ENCODE measurements around the gene EPB41. TPM values are rescaled to one million over a fixed set of nuclear protein-coding genes. Genes with fewer than 3 reads are reported as not detected.
"Not testable (repeated sequence)": the region's sequence is repeated elsewhere in the genome, so short reads cannot be mapped to it uniquely, and the experiment has no call there.

EPB41 gene
- total RNA-seq, 2 experiments from 2014 or later, result 77.1 to 86.7 TPM

DNA sequence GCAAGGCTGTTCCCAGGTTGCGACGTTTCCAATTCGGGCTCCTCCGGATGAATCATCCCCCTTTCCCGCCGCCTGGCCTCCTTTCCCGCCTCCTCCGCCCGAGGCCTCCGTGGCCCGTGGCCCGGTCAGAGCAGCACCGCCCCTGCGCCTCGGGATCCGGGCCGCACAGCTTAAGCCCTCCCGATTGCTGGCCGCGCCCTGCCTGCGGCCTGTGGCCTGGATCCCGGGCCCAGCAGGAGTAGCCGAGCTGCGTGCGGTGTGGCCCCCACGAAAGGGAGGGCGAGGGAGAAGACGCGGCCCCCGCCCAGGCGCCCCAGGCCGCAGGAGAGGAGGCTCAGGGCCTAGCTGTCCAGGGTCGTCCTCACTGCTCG is 208.3 kb downstream of the EPB41 start:
- H3K36me3 Mint-ChIP-seq, result peaks cover 4% of the 10 kb centered on the region
- no peak for DNase-seq
- H3K27ac Mint-ChIP-seq, result no peak overlapping the region
- peaks cover 29% of the 10 kb centered on the region for H3K27me3 Mint-ChIP-seq
- H3K9me3 Mint-ChIP-seq, result no peaks in the 10 kb centered on the region
- H3K4me1 Mint-ChIP-seq, result peaks cover 4% of the 10 kb centered on the region
- peak overlapping the region; percentile 65 for H3K4me3 Mint-ChIP-seq

DNA sequence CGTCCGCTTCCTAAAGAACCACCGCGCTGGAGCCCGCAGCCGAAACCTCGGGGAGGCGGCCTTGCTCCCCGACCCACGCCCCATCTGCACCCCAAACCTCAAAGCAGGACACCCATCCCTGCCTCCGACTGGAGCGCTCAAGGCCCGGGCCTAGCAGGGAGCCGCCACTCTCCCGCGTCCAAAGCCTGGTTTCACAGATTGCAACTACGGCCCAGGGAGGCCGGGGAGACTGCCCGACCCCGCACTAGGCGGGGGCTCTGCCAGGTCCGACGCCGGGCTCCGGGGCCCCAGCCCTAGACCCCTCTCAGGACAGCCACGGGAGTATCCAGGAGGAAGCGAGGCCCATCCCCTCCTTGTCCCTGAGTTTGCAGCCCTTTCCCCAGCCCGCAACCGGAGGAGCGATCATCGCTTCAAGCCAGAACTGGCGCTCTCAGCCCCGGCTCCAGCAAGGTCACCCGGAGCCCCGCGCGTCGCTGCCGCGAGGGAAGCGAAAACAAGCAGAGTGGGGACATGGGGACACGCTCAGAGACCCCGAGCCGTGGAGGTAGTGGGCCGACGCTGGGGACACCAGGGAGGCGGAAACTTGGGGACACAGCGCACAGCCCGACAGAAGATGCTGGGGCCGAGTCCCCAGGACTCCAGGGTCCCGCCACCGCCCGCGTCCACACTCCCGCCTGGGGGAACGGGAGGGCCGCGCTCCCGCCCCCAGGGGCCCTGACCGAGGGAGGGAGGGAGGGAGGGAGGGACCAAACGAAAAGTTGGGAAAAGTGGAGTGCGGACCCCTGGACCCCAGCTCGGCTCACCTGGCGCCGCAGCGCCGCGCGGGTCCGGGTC is 208.9 kb downstream of the EPB41 start:
- H3K27ac Mint-ChIP-seq, result no peak overlapping the region
- H3K27me3 Mint-ChIP-seq, result peaks cover 29% of the 10 kb centered on the region
- no peaks in the 10 kb centered on the region for H3K9me3 Mint-ChIP-seq
- peak overlapping the region; percentile 65 for H3K4me3 Mint-ChIP-seq
- peaks cover 4% of the 10 kb centered on the region for H3K36me3 Mint-ChIP-seq
- DNase-seq, result peak; percentile 43
- peaks cover 4% of the 10 kb centered on the region for H3K4me1 Mint-ChIP-seq

DNA sequence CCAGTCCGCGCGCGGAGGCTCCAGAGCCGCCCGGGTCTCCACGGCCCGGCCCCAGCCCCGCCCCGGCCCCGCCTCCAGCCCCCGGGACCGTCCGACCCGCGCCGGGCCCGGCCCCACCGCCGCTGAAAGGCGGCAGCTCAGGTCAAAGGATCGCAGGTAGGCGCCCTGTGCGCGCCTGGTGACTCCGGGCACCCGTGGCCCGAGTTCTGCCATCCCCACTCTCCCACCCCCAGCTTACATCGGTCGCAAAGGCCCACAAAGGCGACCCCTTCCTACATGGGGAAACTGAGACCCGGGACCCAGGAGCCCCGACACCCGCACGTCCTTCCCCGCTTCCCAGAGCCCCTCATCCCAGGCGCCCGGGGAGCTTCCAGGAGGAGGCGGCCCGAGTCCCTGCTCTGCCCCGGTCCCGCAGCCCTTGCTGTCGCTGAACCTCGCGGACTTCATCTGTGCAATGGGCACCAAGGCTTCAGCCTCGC is 209.6 kb downstream of the EPB41 start, which contains the start of gene TMEM200B:
Gene TMEM200B, minus strand, starts transcription at position 17 of the 479 bp plus-strand sequence. CDS start 2,075 bp downstream, outside the sequence.
- Mint-ChIP-seq H3K9me3 (no peaks in the 10 kb centered on the region), H3K36me3 (peaks cover 4% of the 10 kb centered on the region), H3K27me3 (peaks cover 29% of the 10 kb centered on the region), H3K4me1 (peaks cover 4% of the 10 kb centered on the region), H3K27ac (no peak within 1 kb of the TSS), H3K4me3 (peak within 1 kb of the TSS; percentile 77)
- DNase-seq, result peak; percentile 25

DNA sequence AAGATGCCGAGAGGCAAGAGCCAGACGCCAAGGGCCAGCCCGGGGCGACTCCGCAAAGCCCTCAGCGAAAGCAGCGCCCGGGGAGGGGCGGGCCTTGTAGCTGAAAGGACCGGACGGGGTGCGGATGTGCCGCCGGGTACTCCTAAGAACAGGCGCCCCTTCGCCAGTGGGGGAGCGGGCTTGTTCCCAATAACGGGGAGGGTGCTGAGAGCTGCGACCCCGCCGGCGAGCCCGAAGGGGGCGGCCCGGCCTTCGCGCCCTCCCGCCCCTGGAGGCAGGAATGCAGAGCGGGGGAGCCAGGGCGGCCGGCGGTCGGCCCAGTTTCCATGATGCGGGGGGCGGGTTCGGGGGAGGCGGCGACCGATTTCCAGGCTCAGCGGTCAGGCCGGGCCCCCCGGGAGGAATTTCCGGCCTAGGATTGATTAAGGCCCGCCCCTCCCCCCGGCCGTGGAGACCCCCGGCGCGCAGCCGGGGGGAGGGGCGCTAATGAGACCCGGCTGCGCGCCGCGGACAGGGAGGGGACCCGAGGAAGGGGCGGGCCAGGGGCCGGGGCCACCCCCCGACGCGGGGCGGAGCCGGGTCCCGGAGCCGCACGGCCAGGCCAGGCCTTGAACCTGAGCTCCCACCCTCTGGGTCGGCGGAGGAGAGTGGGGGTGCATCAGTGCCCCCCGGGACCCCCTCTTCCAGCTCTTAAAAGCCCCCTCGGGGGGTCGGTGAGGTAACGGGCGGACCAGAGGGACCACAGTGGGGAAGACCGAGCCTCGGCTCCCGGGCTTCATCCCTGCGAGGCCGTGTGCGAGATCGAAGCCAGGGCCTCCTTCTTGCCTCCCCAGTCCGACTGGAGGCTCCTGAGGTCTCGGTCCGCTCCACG is 210.2 kb downstream of the EPB41 start:
- H3K4me1 Mint-ChIP-seq, result peaks cover 4% of the 10 kb centered on the region
- H3K36me3 Mint-ChIP-seq, result peaks cover 2% of the 10 kb centered on the region
- peaks cover 29% of the 10 kb centered on the region for H3K27me3 Mint-ChIP-seq
- peak; percentile 80 for DNase-seq
- no peaks in the 10 kb centered on the region for H3K9me3 Mint-ChIP-seq
- no peak overlapping the region for H3K27ac Mint-ChIP-seq
- H3K4me3 Mint-ChIP-seq, result peak overlapping the region; percentile 77

DNA sequence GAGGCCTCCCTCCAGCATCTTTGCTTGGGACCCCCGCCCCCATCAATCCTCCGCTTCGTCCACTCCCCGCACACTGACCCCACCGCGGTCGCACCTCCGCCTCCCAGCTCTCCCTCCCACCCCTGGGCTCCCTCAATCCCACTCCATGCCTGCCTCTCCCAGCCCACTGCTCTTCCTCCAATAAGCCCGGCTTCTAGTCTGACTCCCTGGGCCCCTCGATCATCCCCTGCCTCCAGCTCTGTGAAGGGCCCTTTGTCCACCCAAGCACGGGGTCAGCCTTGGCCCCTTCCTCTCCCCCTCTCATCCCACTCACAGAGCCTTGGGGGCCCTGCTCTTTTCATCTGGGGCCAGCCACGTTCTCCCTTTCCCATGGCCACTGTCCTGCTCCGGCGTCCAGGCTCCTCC is 210.9 kb downstream of the EPB41 start:
- H3K27ac Mint-ChIP-seq, result peak overlapping the region; percentile 42
- H3K9me3 Mint-ChIP-seq, result no peaks in the 10 kb centered on the region
- no peaks in the 10 kb centered on the region for H3K36me3 Mint-ChIP-seq
- DNase-seq, result no peak
- H3K27me3 Mint-ChIP-seq, result peaks cover 29% of the 10 kb centered on the region
- H3K4me3 Mint-ChIP-seq, result peak overlapping the region; percentile 70
- peaks cover 4% of the 10 kb centered on the region for H3K4me1 Mint-ChIP-seq

DNA sequence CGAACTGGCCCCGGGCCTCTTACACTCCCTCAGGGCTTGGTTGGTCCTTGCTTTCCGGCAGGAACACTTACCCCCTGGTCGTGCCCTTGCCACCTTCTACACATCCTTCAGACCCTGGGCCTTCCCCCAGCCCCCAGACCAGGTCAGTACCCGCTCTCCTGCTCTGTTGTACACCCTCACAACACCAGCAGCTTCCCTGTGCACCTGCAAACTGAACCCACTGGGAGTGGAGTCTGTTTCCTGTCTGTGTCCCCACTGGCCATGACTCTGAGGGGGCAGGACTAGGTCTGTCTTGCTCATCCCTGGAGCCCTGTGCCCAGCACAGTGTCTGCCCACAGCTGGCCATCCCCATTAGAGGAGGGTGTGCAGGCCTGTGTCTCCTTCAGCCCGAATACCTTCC is 211.4 kb downstream of the EPB41 start:
- Mint-ChIP-seq H3K9me3 (no peaks in the 10 kb centered on the region), H3K27ac (peak overlapping the region; percentile 42), H3K27me3 (peaks cover 29% of the 10 kb centered on the region), H3K4me3 (peak overlapping the region; percentile 70), H3K4me1 (peaks cover 4% of the 10 kb centered on the region), H3K36me3 (no peaks in the 10 kb centered on the region)
- no peak for DNase-seq

DNA sequence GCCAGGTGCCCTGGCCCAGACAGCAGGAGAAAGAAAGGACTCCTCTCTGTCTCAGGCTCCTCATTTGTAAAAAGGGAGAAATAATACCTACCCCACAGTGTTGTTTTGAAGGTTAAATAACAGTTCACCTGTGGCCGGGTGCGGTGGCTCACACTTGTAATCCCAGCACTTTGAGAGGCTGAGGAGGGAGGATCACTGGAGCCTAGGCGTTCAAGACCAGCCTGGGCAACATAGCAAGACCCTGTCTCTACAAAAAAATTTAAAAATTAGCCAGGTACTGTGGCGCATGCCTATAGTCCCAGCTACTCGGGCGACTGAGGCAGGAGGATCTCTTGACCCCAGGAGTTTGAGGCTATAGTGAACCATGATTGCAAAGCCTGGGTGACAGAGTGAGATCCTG is 211.8 kb downstream of the EPB41 start:
- Mint-ChIP-seq H3K4me1 (peaks cover 4% of the 10 kb centered on the region), H3K4me3 (peak overlapping the region; percentile 70), H3K27me3 (peaks cover 29% of the 10 kb centered on the region), H3K36me3 (no peaks in the 10 kb centered on the region), H3K27ac (no peak overlapping the region), H3K9me3 (no peaks in the 10 kb centered on the region)
- DNase-seq, result no peak

DNA sequence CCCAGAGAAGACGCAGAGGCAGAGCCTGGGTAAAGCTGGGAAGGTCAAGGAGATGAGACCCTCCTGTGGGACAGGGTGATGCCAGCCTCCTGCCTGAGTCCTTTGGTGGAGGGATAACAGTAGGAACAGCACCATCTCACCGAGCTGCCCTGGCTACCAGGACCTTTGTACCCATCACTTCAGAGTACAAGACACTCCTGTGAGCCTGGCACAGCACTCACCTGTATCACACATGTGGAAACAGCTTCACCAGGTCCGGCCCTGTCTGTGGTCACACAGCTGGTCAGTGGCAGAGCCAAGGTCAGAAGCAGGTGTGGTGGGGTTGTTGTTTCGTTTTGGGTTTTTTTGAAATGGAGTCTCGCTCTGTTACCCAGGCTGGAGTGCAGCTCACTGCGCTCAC is 214.4 kb downstream of the EPB41 start:
- peaks cover 28% of the 10 kb centered on the region for H3K27me3 Mint-ChIP-seq
- H3K36me3 Mint-ChIP-seq, result no peaks in the 10 kb centered on the region
- no peak overlapping the region for H3K27ac Mint-ChIP-seq
- no peak for DNase-seq
- no peaks in the 10 kb centered on the region for H3K9me3 Mint-ChIP-seq
- H3K4me1 Mint-ChIP-seq, result peaks cover 4% of the 10 kb centered on the region
- no peak overlapping the region for H3K4me3 Mint-ChIP-seq

DNA sequence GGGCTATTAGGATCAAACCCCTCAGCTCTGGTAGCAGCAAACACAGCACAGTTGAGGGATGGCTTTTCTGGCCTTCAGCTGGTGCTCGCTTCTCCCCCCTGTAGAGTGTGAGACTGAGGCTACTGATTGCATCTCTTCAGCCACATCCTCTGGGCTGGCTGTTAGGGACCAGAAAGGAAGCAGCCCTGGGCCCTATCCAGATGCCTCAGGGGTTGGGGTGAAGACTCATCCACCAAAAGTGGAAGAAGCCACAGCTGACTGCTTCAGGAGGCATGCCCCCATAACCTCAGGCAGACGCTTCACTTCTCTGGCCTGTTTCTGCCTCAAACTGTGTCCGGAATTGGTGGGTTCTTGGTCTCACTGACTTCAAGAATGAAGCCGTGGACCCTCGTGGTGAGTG is 215.5 kb downstream of the EPB41 start:
- no peak overlapping the region for H3K27ac Mint-ChIP-seq
- H3K9me3 Mint-ChIP-seq, result no peaks in the 10 kb centered on the region
- H3K4me1 Mint-ChIP-seq, result peaks cover 4% of the 10 kb centered on the region
- no peaks in the 10 kb centered on the region for H3K36me3 Mint-ChIP-seq
- H3K4me3 Mint-ChIP-seq, result no peak overlapping the region
- no peak for DNase-seq
- H3K27me3 Mint-ChIP-seq, result peaks cover 28% of the 10 kb centered on the region

DNA sequence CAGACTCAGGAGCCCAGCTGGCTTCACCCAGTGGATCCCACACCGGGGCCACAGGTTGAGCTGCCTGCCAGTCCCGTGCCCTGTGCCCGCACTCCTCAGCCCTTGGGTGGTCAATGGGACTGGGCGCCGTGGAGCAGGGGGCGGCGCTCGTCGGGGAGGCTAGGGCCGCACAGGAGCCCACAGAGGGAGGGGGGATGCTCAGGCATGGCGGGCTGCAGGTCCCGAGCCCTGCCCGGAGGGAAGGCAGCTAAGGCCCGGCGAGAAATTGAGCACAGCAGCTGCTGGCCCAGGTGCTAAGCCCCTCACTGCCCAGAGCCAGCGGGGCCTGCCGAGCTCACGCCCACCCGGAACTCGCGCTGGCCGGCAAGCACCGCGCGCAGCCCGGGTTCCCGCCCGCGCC is 216.7 kb downstream of the EPB41 start:
- H3K27ac Mint-ChIP-seq, H3K4me3 Mint-ChIP-seq, H3K9me3 Mint-ChIP-seq, DNase-seq, H3K4me1 Mint-ChIP-seq, H3K36me3 Mint-ChIP-seq: not testable (repeated sequence)
- H3K27me3 Mint-ChIP-seq, result peaks cover 27% of the 10 kb centered on the region

DNA sequence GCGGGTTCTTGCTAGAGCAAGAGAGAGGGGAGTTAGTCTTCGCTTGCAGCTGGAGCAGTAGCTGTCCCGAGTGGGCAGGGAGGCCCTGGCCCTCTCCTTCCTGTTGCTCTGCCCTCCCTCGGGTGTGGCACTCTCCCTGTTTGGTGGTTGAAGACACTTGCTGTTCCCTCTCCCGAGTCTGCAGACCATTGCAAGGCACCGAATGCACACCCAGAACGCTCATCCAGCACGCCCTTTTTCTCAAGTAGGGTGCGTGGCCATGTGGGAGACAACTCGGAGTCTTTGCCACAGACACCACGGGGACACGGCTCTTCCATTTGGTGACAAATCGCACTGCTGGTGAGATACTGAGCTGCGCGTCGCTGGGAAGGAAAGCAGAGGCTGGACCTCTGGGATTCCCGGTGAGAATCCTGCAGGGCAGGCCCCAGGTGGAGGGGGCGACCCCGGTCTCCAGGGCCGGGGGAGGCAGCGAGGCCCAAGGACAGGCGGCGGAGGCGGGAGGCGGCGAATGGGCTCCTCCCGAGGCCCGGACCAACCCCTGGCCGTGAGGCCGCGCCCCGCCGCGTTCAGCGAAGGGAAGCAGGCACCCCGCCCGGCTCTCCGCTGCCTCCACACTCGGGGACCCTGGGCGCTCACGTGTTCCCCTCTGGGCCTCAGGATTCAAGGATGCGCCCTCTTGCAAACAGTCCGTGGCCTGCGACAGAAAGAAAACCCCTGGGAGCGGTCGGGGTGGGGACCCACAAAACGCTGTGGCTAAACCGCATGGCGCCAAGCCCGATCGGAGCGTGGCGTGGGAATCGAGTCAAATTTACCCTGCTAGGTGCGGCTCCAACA is 219.7 kb downstream of the EPB41 start:
- no peak overlapping the region for H3K4me3 Mint-ChIP-seq
- DNase-seq, result no peak
- no peak overlapping the region for H3K27ac Mint-ChIP-seq
- no peaks in the 10 kb centered on the region for H3K4me1 Mint-ChIP-seq
- H3K9me3 Mint-ChIP-seq, result no peaks in the 10 kb centered on the region
- H3K27me3 Mint-ChIP-seq, result peaks cover 24% of the 10 kb centered on the region
- H3K36me3 Mint-ChIP-seq, result no peaks in the 10 kb centered on the region

DNA sequence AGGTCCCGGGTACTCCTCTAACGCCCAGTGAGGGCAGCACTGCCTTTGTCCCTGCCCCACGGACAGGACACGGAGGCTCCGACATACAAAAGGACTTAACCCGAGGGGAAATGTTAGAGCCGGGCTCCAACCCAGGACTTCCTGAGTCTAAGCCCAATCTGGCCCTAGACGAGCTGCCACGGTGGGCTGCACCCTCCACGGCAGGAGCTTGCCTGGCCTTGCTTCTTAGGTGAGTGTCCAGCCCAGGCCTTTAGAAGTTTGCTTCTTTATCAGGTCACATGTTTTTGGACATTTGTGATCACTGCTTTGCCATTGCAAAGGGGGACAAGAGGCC is 220.3 kb downstream of the EPB41 start:
- Mint-ChIP-seq H3K9me3 (no peaks in the 10 kb centered on the region), H3K27me3 (peaks cover 24% of the 10 kb centered on the region), H3K27ac (no peak overlapping the region), H3K4me3 (no peak overlapping the region), H3K4me1 (no peaks in the 10 kb centered on the region), H3K36me3 (no peaks in the 10 kb centered on the region)
- DNase-seq, result no peak

DNA sequence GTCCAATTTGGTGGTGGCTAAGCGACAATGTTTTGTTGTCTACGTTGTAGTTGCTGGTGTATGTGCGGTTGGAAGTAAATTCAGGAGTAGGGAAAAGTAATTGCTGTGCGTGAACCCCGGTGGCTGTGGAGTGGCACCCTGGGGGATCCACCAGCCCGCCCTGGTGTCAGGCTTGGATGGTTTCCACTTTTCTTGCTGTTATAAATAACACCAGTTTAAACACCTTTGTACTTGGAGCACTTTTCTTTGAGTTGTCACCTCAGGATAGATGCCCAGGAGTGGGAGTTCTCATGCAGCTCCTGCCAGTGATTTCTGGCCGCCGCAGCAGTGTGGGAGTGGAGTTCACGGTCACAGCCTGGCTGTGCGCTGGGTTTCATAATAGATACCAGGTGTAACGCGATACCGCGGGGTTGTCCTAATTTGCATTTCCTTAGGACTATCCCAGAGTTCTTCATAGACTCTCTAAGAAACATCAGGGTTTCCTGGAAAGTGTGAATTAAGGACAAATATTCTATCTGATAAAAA is 222.1 kb downstream of the EPB41 start:
- peak overlapping the region; percentile 9 for H3K27ac Mint-ChIP-seq
- H3K36me3 Mint-ChIP-seq, result no peaks in the 10 kb centered on the region
- H3K9me3 Mint-ChIP-seq, result no peaks in the 10 kb centered on the region
- no peaks in the 10 kb centered on the region for H3K4me1 Mint-ChIP-seq
- peaks cover 24% of the 10 kb centered on the region for H3K27me3 Mint-ChIP-seq
- no peak overlapping the region for H3K4me3 Mint-ChIP-seq
- DNase-seq, result no peak

DNA sequence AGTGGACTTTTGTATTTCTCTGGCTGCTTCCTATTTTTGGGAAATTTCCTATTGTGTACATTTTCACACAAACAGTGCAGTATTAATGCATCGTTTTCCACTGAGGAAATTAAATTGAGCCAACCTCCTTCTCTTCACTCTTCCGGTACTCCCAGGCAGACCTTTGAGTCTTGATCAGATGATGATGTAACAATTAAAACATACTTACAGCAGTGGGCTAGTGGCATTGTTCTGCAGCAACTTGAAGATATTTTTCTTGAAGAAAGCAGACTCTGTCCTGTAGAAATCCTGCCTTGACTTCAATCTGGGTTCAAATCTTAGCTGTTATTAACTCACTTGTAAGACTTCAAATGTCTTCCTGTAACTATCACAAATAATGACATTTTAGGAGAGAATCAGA is 228.3 kb downstream of the EPB41 start:
- Mint-ChIP-seq H3K27ac (no peak overlapping the region), H3K4me1 (no peaks in the 10 kb centered on the region), H3K9me3 (peaks cover 3% of the 10 kb centered on the region), H3K36me3 (peaks cover 36% of the 10 kb centered on the region), H3K27me3 (no peaks in the 10 kb centered on the region), H3K4me3 (no peak overlapping the region)
- DNase-seq, result no peak
